ENCODE measurements around the gene ZNF578.

- TF ChIP-seq CTCF (IDR thresholded peaks at IDR 0.05) (no peak), POLR2A (IDR thresholded peaks at IDR 0.05) (no peak), POLR2AphosphoS5 (IDR thresholded peaks at IDR 0.05) (no peak)
These were observed 82.6 kb downstream of the ZNF578 start for GRCh38 chr19:52535771-52536447.

Data from breast epithelium (tissue), 3 donors.